Measurements from ENCODE around the gene GJC1.

DNA sequence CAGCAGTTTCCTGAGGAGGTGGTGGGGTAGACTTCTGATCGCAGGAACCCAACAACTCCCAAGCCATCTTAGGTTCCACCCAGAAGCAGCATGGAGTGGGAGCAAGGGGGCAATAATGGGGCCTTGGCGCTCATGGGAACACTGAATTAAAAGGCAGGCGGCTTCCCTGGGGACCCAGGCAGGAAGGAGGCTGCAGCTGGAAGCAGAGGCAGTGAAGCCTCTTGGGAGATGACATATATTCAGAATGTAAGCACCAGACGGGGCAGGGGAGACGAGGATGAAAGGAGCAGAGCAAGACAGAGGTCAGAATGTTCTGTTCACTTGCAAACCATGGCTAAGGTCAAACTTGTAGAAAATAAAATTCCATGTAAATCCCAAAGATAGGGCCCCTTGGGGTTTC, 20.5 kb upstream of the GJC1 start:
- TF ChIP-seq, protein P1, sequence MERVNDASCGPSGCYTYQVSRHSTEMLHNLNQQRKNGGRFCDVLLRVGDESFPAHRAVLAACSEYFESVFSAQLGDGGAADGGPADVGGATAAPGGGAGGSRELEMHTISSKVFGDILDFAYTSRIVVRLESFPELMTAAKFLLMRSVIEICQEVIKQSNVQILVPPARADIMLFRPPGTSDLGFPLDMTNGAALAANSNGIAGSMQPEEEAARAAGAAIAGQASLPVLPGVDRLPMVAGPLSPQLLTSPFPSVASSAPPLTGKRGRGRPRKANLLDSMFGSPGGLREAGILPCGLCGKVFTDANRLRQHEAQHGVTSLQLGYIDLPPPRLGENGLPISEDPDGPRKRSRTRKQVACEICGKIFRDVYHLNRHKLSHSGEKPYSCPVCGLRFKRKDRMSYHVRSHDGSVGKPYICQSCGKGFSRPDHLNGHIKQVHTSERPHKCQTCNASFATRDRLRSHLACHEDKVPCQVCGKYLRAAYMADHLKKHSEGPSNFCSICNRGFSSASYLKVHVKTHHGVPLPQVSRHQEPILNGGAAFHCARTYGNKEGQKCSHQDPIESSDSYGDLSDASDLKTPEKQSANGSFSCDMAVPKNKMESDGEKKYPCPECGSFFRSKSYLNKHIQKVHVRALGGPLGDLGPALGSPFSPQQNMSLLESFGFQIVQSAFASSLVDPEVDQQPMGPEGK (CRISPR knock-in tag; IDR thresholded peaks at IDR 0.05; ENCODE audit: borderline replicate concordance) = no peak
- no peak for TF ChIP-seq ZFP30 (CRISPR knock-in tag; IDR thresholded peaks at IDR 0.05)
- TF ChIP-seq ZNF70 (CRISPR knock-in tag; IDR thresholded peaks at IDR 0.05) = no peak
- TF ChIP-seq ISL1 (CRISPR knock-in tag; IDR thresholded peaks at IDR 0.05) = no peak
- TF ChIP-seq RARB (CRISPR knock-in tag; IDR thresholded peaks at IDR 0.05) = no peak
- no peak for TF ChIP-seq GLIS3 (CRISPR knock-in tag; IDR thresholded peaks at IDR 0.05)

All from SK-N-SH treated with all-trans-retinoic acid at 6 μM for 48 hours (cell line).